Measurements from ENCODE around the gene CRIM1.

DNA sequence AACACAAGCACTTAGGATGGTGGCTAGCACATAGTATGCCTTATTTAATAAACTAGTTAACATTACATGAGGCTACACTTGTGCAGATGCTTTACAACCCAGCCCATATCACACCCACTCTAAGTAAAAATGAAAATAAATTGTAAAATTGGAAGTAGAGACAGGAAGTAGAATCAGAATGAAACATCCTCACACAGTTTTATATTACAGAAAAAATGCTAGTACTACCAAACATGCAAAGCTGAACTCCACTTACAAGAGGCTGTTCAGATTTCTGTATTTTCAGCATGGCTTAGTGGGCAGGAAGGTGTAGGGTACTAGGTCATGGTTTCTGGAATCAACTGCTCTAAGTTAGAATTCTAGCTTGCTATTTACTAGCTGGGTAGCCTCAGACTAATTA, 18.2 kb upstream of the CRIM1 start:
- no peak for TF ChIP-seq CTCF (IDR thresholded peaks at IDR 0.05 in 8 of 11, conservative IDR thresholded peaks at IDR 0.05 in 3 of 11)
- TF ChIP-seq POLR2AphosphoS5 (IDR thresholded peaks at IDR 0.05), result no peak

Data from spleen (tissue), 7 donors.